Nephron progenitor cell (in vitro differentiated cells): ENCODE results near the gene ABHD17C.
"Not testable (repeated sequence)": the region's sequence is repeated elsewhere in the genome, so short reads cannot be mapped to it uniquely, and the experiment has no call there.

ENCODE experiments used
- DNase-seq: peaks from one replicate; pipeline ENCODE4 v3.0.0; 2021
- H3K27ac Mint-ChIP-seq: 2 replicates; pipeline ENCODE4 v1.8.0; 2021; ENCODE audit warnings: mild to moderate bottlenecking, moderate library complexity, mixed read lengths
- H3K27me3 Mint-ChIP-seq: 2 replicates; pipeline ENCODE4 v1.8.0; 2021; ENCODE audit warnings: mild to moderate bottlenecking, low read depth, mixed read lengths; ENCODE audit not compliant: poor library complexity
- H3K36me3 Mint-ChIP-seq: 2 replicates; pipeline ENCODE4 v1.8.0; 2021; ENCODE audit warnings: low read depth, mixed read lengths
- H3K4me1 Mint-ChIP-seq: 2 replicates; pipeline ENCODE4 v1.8.0; 2021; ENCODE audit warnings: mixed read lengths
- H3K4me3 Mint-ChIP-seq: 2 replicates; pipeline ENCODE4 v1.8.0; 2021; ENCODE audit warnings: mild to moderate bottlenecking, moderate library complexity, mixed read lengths
- H3K9me3 Mint-ChIP-seq: 2 replicates; pipeline ENCODE4 v1.8.0; 2021; ENCODE audit warnings: mild to moderate bottlenecking, moderate library complexity, mixed read lengths
- CTCF ChIP-seq: fragments of 200-600 bp; sonication (generic); IDR thresholded peaks from 2 replicates; pipeline ENCODE4 v1.5.0; 2021; ENCODE audit warnings: antibody characterized with exemption

The ABHD17C gene

GRCh38 chr15:80761754-80762153 lies 66.6 kb downstream of the ABHD17C start:
- H3K27ac Mint-ChIP-seq: no peak overlapping the region
- TF ChIP-seq CTCF: no peak

GRCh38 chr15:80763235-80763634 lies 68.1 kb downstream of the ABHD17C start:
- H3K9me3 Mint-ChIP-seq, H3K4me3 Mint-ChIP-seq, H3K27me3 Mint-ChIP-seq, DNase-seq, H3K4me1 Mint-ChIP-seq, H3K27ac Mint-ChIP-seq, H3K36me3 Mint-ChIP-seq: not testable (repeated sequence)

More at GRCh38 chr15:80761754-80762153, 66.6 kb downstream of the ABHD17C start:
- no peaks in the 10 kb centered on the region for H3K4me1 Mint-ChIP-seq
- H3K4me3 Mint-ChIP-seq: no peak overlapping the region
- no peaks in the 10 kb centered on the region for H3K9me3 Mint-ChIP-seq
- H3K36me3 Mint-ChIP-seq: no peaks in the 10 kb centered on the region
- H3K27me3 Mint-ChIP-seq: peaks cover 2% of the 10 kb centered on the region
- no peak for DNase-seq

GRCh38 chr15:80764535-80764934 lies 69.4 kb downstream of the ABHD17C start:
- no peaks in the 10 kb centered on the region for H3K4me1 Mint-ChIP-seq
- no peaks in the 10 kb centered on the region for H3K36me3 Mint-ChIP-seq
- no peaks in the 10 kb centered on the region for H3K9me3 Mint-ChIP-seq
- H3K4me3 Mint-ChIP-seq: no peak overlapping the region
- no peak for TF ChIP-seq CTCF
- H3K27me3 Mint-ChIP-seq: peaks cover 2% of the 10 kb centered on the region
- no peak overlapping the region for H3K27ac Mint-ChIP-seq
- no peak for DNase-seq

- TF ChIP-seq CTCF: no peak
- Mint-ChIP-seq H3K9me3 (no peaks in the 10 kb centered on the region), H3K36me3 (no peaks in the 10 kb centered on the region), H3K27ac (no peak overlapping the region), H3K4me1 (no peaks in the 10 kb centered on the region), H3K4me3 (no peak overlapping the region), H3K27me3 (no peaks in the 10 kb centered on the region)
- no peak for DNase-seq
Observed at GRCh38 chr15:80766275-80766674, 71.2 kb downstream of the ABHD17C start.

GRCh38 chr15:80768158-80768557 lies 73.0 kb downstream of the ABHD17C start:
- Mint-ChIP-seq H3K4me1 (no peaks in the 10 kb centered on the region), H3K27me3 (no peaks in the 10 kb centered on the region), H3K9me3 (no peaks in the 10 kb centered on the region), H3K27ac (no peak overlapping the region), H3K36me3 (no peaks in the 10 kb centered on the region), H3K4me3 (no peak overlapping the region)
- no peak for TF ChIP-seq CTCF
- DNase-seq: no peak

- Mint-ChIP-seq H3K9me3 (no peaks in the 10 kb centered on the region), H3K4me1 (peaks cover 6% of the 10 kb centered on the region), H3K4me3 (no peak overlapping the region), H3K27ac (no peak overlapping the region), H3K36me3 (no peaks in the 10 kb centered on the region), H3K27me3 (no peaks in the 10 kb centered on the region)
- DNase-seq: no peak
- TF ChIP-seq CTCF: no peak
Observed at GRCh38 chr15:80769153-80769828, 74.2 kb downstream of the ABHD17C start.
